ENCODE measurements around the gene PSAP.

Gene PSAP

DNA sequence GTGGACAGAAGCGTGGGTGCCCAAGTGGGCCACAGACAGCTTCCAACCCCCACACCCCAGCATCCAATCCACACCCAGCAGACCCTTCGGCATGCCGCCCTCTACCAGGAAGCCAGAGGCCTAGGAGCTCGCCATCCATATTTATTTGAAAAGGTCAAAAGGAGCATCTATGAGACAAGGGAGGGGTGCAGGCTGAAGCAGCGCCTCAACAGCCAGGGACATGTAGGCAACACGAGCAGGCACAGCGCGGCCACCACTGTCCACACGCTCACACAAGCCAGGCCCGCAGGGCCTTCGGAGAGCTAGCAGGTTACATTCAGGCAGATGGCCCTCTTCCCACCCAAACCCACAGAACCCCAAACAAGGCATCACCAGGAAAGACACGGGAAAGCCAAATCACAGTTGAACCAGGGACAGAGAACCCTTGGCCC, 34.6 kb downstream of the PSAP start:
- no peak for DNase-seq (ENCODE audit: insufficient read length, low spot score)
- TF ChIP-seq, protein P1, sequence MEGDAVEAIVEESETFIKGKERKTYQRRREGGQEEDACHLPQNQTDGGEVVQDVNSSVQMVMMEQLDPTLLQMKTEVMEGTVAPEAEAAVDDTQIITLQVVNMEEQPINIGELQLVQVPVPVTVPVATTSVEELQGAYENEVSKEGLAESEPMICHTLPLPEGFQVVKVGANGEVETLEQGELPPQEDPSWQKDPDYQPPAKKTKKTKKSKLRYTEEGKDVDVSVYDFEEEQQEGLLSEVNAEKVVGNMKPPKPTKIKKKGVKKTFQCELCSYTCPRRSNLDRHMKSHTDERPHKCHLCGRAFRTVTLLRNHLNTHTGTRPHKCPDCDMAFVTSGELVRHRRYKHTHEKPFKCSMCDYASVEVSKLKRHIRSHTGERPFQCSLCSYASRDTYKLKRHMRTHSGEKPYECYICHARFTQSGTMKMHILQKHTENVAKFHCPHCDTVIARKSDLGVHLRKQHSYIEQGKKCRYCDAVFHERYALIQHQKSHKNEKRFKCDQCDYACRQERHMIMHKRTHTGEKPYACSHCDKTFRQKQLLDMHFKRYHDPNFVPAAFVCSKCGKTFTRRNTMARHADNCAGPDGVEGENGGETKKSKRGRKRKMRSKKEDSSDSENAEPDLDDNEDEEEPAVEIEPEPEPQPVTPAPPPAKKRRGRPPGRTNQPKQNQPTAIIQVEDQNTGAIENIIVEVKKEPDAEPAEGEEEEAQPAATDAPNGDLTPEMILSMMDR (IDR thresholded peaks at IDR 0.05; ENCODE audit: insufficient read depth, missing control alignments) = no peak

GRCh38 chr10:71815515-71816130, 35.4 kb downstream of the PSAP start:
- DNase-seq (ENCODE audit: insufficient read length, low spot score) (no peak), FAIRE-seq (no peak)
- TF ChIP-seq, protein P1 (IDR thresholded peaks at IDR 0.05; ENCODE audit: insufficient read depth, missing control alignments) = no peak

More for the DNA sequence above, 34.6 kb downstream of the PSAP start:
- no peak for FAIRE-seq

GRCh38 chr10:71814922-71815411, 36.1 kb downstream of the PSAP start:
- DNase-seq (ENCODE audit: insufficient read length, low spot score) (no peak), FAIRE-seq (no peak)
- TF ChIP-seq, protein P1 (IDR thresholded peaks at IDR 0.05; ENCODE audit: insufficient read depth, missing control alignments) = no peak

DNA sequence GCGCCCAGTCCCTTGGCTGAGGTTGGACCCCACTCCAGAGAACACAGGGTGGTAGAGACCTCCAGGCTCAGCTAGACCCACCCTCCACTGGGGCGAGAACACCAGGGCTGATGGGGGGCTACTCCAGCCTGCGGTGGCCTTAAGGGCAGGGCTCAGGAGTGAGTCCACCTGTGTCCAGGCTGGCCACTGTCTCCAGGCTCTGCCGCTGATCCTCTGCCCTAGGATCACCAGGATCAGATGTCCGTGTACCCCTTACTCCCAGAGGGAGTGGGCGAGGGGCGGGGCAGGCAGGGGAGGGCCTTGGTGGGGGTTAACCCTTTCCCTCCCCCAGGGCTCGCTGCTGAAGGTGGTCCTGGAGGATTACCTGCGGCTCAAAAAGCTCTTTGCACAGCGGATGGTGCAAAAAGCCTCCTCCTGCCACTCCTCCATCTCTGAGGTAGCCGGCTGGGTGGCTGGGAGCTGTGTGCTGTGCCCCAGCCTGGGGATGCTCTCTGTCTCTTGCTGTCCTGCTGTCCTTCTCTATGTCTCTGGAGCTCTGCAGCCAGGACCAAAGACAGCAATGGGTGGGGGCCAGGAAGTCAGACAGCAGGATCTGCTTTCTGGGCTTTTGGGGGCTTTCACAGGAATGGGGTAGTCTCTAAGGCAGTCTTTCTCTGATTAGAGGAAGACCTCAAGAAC, 38.0 kb downstream of the PSAP start:
- DNase-seq (ENCODE audit: insufficient read length, low spot score) (no peak), FAIRE-seq (no peak)
- TF ChIP-seq, protein P1 (IDR thresholded peaks at IDR 0.05; ENCODE audit: insufficient read depth, missing control alignments) = no peak

- peak; percentile 51 for DNase-seq (ENCODE audit: insufficient read length, low spot score)
- no peak for FAIRE-seq
- TF ChIP-seq, protein P1 (IDR thresholded peaks at IDR 0.05; ENCODE audit: insufficient read depth, missing control alignments) = peak; percentile 58
These were observed 38.8 kb downstream of the PSAP start for GRCh38 chr10:71812016-71812912.

DNA sequence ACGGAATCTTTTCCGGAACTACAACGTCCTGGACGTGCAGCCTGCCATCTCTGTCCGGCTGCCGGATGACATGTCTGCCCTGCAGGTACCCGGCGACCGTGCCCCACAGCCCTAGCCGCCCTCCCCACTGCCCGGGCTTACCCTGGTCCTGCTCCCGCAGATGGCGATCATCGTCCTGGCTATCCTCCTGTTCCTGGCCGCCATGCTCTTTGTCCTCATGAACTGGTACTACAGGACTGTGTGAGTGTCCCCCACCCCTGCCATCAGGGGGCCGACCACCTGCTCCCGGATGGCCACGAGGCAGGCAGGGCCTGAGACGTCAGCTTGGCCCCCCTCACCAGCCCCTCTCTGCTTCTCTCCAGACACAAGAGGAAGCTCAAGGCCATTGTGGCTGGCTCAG, 39.7 kb downstream of the PSAP start:
- TF ChIP-seq, protein P1 (IDR thresholded peaks at IDR 0.05; ENCODE audit: insufficient read depth, missing control alignments) = no peak
- no peak for FAIRE-seq
- no peak for DNase-seq (ENCODE audit: insufficient read length, low spot score)
